Fibroblast of skin of left quadriceps (primary cell): ENCODE results near the gene ZNF333.
"Not testable (repeated sequence)": the region's sequence is repeated elsewhere in the genome, so short reads cannot be mapped to it uniquely, and the experiment has no call there.

Experiments
- DNase-seq, 2 experiments: peaks; one replicate each; pipeline ENCODE4 v3.0.0-alpha.2; 2013; ENCODE audit warnings: low read depth in 2 of 2

ZNF333 gene

GRCh38 chr19:14699641-14700040 lies 9.8 kb downstream of the ZNF333 start:
- no peak for DNase-seq

- DNase-seq, result no peak
These were observed 11.0 kb downstream of the ZNF333 start for GRCh38 chr19:14700711-14701375.

GRCh38 chr19:14703833-14704232 lies 14.0 kb downstream of the ZNF333 start:
- DNase-seq, result no peak

- no peak for DNase-seq
These were observed 14.6 kb downstream of the ZNF333 start for GRCh38 chr19:14704450-14704849.

GRCh38 chr19:14715841-14716240 lies 26.0 kb downstream of the ZNF333 start:
- no peak for DNase-seq

- DNase-seq, result no peak
These were observed 28.8 kb downstream of the ZNF333 start for GRCh38 chr19:14718522-14719116.

- no peak for DNase-seq
These were observed 29.3 kb downstream of the ZNF333 start for GRCh38 chr19:14719162-14719561.

- no peak for DNase-seq
These were observed 32.3 kb downstream of the ZNF333 start for GRCh38 chr19:14722127-14722526.

- no peak for DNase-seq
These were observed 38.7 kb downstream of the ZNF333 start for GRCh38 chr19:14728595-14728994.

GRCh38 chr19:14731200-14731599 lies 41.4 kb downstream of the ZNF333 start:
- DNase-seq, result no peak

- no peak for DNase-seq
These were observed 42.7 kb downstream of the ZNF333 start for GRCh38 chr19:14732510-14732909.

GRCh38 chr19:14733574-14733973 lies 43.7 kb downstream of the ZNF333 start:
- no peak for DNase-seq

GRCh38 chr19:14735915-14736314 lies 46.1 kb downstream of the ZNF333 start:
- DNase-seq, result no peak

GRCh38 chr19:14746886-14747285 lies 57.0 kb downstream of the ZNF333 start:
- no peak for DNase-seq

- no peak for DNase-seq
These were observed 58.8 kb downstream of the ZNF333 start for GRCh38 chr19:14748601-14749000.

GRCh38 chr19:14758816-14759215 lies 69.0 kb downstream of the ZNF333 start:
- no peak for DNase-seq

- no peak for DNase-seq
These were observed 71.8 kb downstream of the ZNF333 start for GRCh38 chr19:14761607-14762006.

GRCh38 chr19:14762111-14762510 lies 72.3 kb downstream of the ZNF333 start:
- DNase-seq, result no peak

- no peak for DNase-seq
These were observed 73.8 kb downstream of the ZNF333 start for GRCh38 chr19:14763497-14764145.

GRCh38 chr19:14764401-14764800 lies 74.6 kb downstream of the ZNF333 start:
- no peak for DNase-seq

- not testable (repeated sequence) for DNase-seq
These were observed 75.6 kb downstream of the ZNF333 start for GRCh38 chr19:14765403-14765802.

- not testable (repeated sequence) for DNase-seq
These were observed 76.0 kb downstream of the ZNF333 start for GRCh38 chr19:14765841-14766240.

- no peak for DNase-seq
These were observed 77.7 kb downstream of the ZNF333 start for GRCh38 chr19:14767466-14767971.
